ENCODE results near the gene TRIM24. TPM values are rescaled to one million over a fixed set of nuclear protein-coding genes. Genes with fewer than 3 reads are reported as not detected.

The TRIM24 gene
- polyA plus RNA-seq, 1 of the 3 experiments (the other 2 are of a cell fraction), result 5.3 TPM

DNA sequence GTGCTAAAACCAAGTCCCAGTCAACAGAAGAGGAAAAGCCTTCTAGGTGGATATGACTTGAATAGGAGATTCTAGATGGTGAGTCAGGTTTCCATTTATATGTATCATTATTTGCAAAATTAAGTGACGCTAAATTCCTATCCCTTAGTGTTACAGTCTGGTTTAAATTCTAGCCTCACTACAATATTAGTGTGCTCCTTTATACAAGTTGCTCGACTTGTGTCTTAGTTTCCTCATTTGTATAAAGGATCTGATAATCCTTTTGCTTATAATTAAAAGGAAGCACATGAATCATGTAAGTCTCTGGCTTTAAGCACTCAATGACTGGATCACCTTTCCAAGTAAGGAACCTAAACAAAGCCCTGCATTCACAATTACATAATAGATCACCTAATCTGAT is 135.4 kb downstream of the TRIM24 start (continued):
- TF ChIP-seq, protein P1, sequence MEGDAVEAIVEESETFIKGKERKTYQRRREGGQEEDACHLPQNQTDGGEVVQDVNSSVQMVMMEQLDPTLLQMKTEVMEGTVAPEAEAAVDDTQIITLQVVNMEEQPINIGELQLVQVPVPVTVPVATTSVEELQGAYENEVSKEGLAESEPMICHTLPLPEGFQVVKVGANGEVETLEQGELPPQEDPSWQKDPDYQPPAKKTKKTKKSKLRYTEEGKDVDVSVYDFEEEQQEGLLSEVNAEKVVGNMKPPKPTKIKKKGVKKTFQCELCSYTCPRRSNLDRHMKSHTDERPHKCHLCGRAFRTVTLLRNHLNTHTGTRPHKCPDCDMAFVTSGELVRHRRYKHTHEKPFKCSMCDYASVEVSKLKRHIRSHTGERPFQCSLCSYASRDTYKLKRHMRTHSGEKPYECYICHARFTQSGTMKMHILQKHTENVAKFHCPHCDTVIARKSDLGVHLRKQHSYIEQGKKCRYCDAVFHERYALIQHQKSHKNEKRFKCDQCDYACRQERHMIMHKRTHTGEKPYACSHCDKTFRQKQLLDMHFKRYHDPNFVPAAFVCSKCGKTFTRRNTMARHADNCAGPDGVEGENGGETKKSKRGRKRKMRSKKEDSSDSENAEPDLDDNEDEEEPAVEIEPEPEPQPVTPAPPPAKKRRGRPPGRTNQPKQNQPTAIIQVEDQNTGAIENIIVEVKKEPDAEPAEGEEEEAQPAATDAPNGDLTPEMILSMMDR (IDR thresholded peaks at IDR 0.05), result no peak
- TF ChIP-seq MEF2A (IDR thresholded peaks at IDR 0.05; ENCODE audit: borderline replicate concordance, low read depth) (no peak), NRF1 (IDR thresholded peaks at IDR 0.05; ENCODE audit: low read depth, low read length) (no peak), RCOR1 (IDR thresholded peaks at IDR 0.05; ENCODE audit: low read length) (no peak), FOXM1 (IDR thresholded peaks at IDR 0.05; ENCODE audit: low read depth) (no peak), EZH2phosphoT487 (IDR thresholded peaks at IDR 0.05; ENCODE audit: borderline replicate concordance, low read depth) (no peak), RAD21 (IDR thresholded peaks at IDR 0.05; ENCODE audit: low read length) (no peak)

DNA sequence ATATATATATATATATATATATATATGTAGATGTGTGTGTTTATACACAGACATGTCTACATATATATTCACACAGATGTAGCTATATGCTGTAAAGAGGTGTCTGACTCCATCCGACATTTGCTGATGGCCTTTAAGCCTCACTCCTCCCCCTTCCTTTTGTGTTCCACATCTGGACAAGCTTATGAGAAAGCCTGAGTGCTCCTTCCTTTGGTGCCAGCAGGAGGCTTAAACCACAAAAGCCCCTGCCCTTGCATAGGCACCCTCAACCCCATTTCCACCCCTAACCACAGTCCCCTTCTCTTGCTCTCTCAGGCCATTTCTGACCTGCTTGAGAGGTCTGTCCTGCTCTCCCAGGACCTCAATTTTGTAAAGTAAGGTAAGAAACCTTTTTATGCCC is 142.4 kb downstream of the TRIM24 start:
- H3K36me3 ChIP-seq (replicated peaks in 1 of 2; ENCODE audit: control insufficient read depth in 1 of 2, insufficient read depth in 2 of 2, low read length in 1 of 2), result no peaks in the 10 kb centered on the region
- H3K9me2 ChIP-seq, result no peaks in the 10 kb centered on the region
- no peak for TF ChIP-seq MEF2A (IDR thresholded peaks at IDR 0.05; ENCODE audit: borderline replicate concordance, low read depth)
- no peak for TF ChIP-seq EZH2phosphoT487 (IDR thresholded peaks at IDR 0.05; ENCODE audit: borderline replicate concordance, low read depth)
- no peak for TF ChIP-seq GABPA (IDR thresholded peaks at IDR 0.05; ENCODE audit: low read depth)
- no peak for TF ChIP-seq GATA2 (CRISPR knock-in tag; IDR thresholded peaks at IDR 0.05)
- TF ChIP-seq, protein P2, sequence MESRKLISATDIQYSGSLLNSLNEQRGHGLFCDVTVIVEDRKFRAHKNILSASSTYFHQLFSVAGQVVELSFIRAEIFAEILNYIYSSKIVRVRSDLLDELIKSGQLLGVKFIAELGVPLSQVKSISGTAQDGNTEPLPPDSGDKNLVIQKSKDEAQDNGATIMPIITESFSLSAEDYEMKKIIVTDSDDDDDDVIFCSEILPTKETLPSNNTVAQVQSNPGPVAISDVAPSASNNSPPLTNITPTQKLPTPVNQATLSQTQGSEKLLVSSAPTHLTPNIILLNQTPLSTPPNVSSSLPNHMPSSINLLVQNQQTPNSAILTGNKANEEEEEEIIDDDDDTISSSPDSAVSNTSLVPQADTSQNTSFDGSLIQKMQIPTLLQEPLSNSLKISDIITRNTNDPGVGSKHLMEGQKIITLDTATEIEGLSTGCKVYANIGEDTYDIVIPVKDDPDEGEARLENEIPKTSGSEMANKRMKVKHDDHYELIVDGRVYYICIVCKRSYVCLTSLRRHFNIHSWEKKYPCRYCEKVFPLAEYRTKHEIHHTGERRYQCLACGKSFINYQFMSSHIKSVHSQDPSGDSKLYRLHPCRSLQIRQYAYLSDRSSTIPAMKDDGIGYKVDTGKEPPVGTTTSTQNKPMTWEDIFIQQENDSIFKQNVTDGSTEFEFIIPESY (IDR thresholded peaks at IDR 0.05; ENCODE audit: borderline replicate concordance, low read depth), result no peak
- TF ChIP-seq, protein P3, sequence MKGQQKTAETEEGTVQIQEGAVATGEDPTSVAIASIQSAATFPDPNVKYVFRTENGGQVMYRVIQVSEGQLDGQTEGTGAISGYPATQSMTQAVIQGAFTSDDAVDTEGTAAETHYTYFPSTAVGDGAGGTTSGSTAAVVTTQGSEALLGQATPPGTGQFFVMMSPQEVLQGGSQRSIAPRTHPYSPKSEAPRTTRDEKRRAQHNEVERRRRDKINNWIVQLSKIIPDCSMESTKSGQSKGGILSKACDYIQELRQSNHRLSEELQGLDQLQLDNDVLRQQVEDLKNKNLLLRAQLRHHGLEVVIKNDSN (IDR thresholded peaks at IDR 0.05; ENCODE audit: borderline replicate concordance, low read depth), result no peak
- no peak for TF ChIP-seq RCOR1 (IDR thresholded peaks at IDR 0.05; ENCODE audit: low read length)
- TF ChIP-seq FOXJ3 (CRISPR knock-in tag; IDR thresholded peaks at IDR 0.05), result no peak
- TF ChIP-seq RXRA (IDR thresholded peaks at IDR 0.05; ENCODE audit: borderline replicate concordance, low read depth), result no peak
- TF ChIP-seq YY1 (IDR thresholded peaks at IDR 0.05; ENCODE audit: low read depth), result no peak
- TF ChIP-seq POLR2AphosphoS5 (IDR thresholded peaks at IDR 0.05; ENCODE audit: low read depth, low read length), result no peak
- no peak for TF ChIP-seq MXI1 (IDR thresholded peaks at IDR 0.05; ENCODE audit: low read depth, low read length)
- TF ChIP-seq FOXM1 (IDR thresholded peaks at IDR 0.05; ENCODE audit: low read depth), result no peak
- TF ChIP-seq JUND (IDR thresholded peaks at IDR 0.05), result no peak
- no peak for TF ChIP-seq EP300 (IDR thresholded peaks at IDR 0.05; ENCODE audit: borderline replicate concordance in 1 of 2, low read depth in 1 of 2, low read length in 1 of 2)
- POLR2A ChIA-PET, result no interaction called here
- H3F3A ChIP-seq (replicated peaks; ENCODE audit: insufficient read depth), result no peaks in the 10 kb centered on the region
- CTCF ChIA-PET, result interaction anchor here (1.2 to 1.9 kb wide), 2 partner anchors 17 to 136 kb away, joined by 4 to 6 read pairs; no protein-coding TSS in a partner anchor
- no peak overlapping the region for H3K4me3 ChIP-seq (ENCODE audit: low read depth in 2 of 2, low read length in 1 of 2)
- H3K27ac ChIP-seq (ENCODE audit: low read depth in 2 of 2, low read length in 1 of 2), result no peak overlapping the region
- no peaks in the 10 kb centered on the region for H3K9me3 ChIP-seq
- 67% methylated on average over 1 of the region's 1 CpG for WGBS (ENCODE audit: low lambda C conversion rate)
- peak; percentile 38 for DNase-seq
- no peaks in the 10 kb centered on the region for H4K20me1 ChIP-seq (ENCODE audit: insufficient read depth)
- H3K9ac ChIP-seq, result no peak overlapping the region
- H3K27me3 ChIP-seq (ENCODE audit: insufficient read depth), result no peaks in the 10 kb centered on the region
- no peaks in the 10 kb centered on the region for H3K79me2 ChIP-seq (ENCODE audit: insufficient read depth)
- H2AFZ ChIP-seq (ENCODE audit: low read depth), result no peak overlapping the region
- H3K4me2 ChIP-seq, result no peak overlapping the region
- H3K4me1 ChIP-seq (ENCODE audit: control insufficient read depth in 1 of 2, insufficient read depth in 2 of 2, low read depth in 1 of 2, low read length in 1 of 2), result peaks cover 0 to 3% of the 10 kb centered on the region in 2 experiments; a peak in 1 of 4 replicates

All from SK-N-SH (cell line).